Natural killer cell (primary cell): ENCODE data around the gene LHPP. TPM values are rescaled to one million over a fixed set of nuclear protein-coding genes. Genes with fewer than 3 reads are reported as not detected.
A peak's percentile ranks its signal among the peaks of the same experiment; 100 is the strongest.

ENCODE experiments used
- ATAC-seq, 3 donors: fragments of 150-1000 bp in 2 of 3; fragments of 200-7000 bp in 1 of 3; cut with Tn5 transposase; 1 replicate in 1 of 3; 2 replicates in 2 of 3; pipeline ENCODE4 v1.10.0; 2021; ENCODE audit warnings: mild to moderate bottlenecking in 2 of 3, moderate library complexity in 2 of 3
- DNase-seq, 2 donors: peaks; one replicate each; pipeline versions ENCODE4 v3.0.0 to v3.0.0-alpha.2; 2013 to 2021; ENCODE audit warnings: mixed read lengths in 1 of 2
- H3K27ac ChIP-seq: one replicate; pipeline ENCODE4 v1.5.1; 2013; ENCODE audit warnings: mild to moderate bottlenecking, low read length
- H3K27me3 ChIP-seq: one replicate; pipeline ENCODE4 v1.6.1; 2013; ENCODE audit warnings: low read length; ENCODE audit not compliant: control insufficient read depth, insufficient read depth
- H3K36me3 ChIP-seq: one replicate; pipeline ENCODE4 v1.6.1; 2013; ENCODE audit warnings: low read length; ENCODE audit not compliant: control insufficient read depth, insufficient read depth
- H3K4me1 ChIP-seq: one replicate; pipeline ENCODE4 v1.6.1; 2013; ENCODE audit warnings: low read length; ENCODE audit not compliant: control insufficient read depth, insufficient read depth
- H3K4me3 ChIP-seq: one replicate; pipeline ENCODE4 v1.5.1; 2013; ENCODE audit warnings: low read length
- H3K9me3 ChIP-seq: one replicate; pipeline ENCODE4 v1.6.1; 2013; ENCODE audit warnings: low read length; ENCODE audit not compliant: control insufficient read depth, insufficient read depth
- H3K27ac Mint-ChIP-seq, 2 donors: one replicate each; pipeline ENCODE4 v1.8.0; 2022; ENCODE audit warnings: mild to moderate bottlenecking in 2 of 2, mixed read lengths in 2 of 2, moderate library complexity in 1 of 2
- H3K27me3 Mint-ChIP-seq, 2 donors: one replicate each; pipeline ENCODE4 v1.8.0; 2022; ENCODE audit warnings: low read depth in 2 of 2, mixed read lengths in 2 of 2
- H3K36me3 Mint-ChIP-seq: one replicate; pipeline ENCODE4 v1.8.0; 2022; ENCODE audit warnings: mixed read lengths
- H3K4me1 Mint-ChIP-seq, 2 donors: one replicate each; pipeline ENCODE4 v1.8.0; 2022; ENCODE audit warnings: mixed read lengths in 2 of 2
- H3K4me3 Mint-ChIP-seq: one replicate; pipeline ENCODE4 v1.8.0; 2022; ENCODE audit warnings: mild to moderate bottlenecking, moderate library complexity, mixed read lengths
- H3K9me3 Mint-ChIP-seq, 2 donors: one replicate each; pipeline ENCODE4 v1.8.0; 2022; ENCODE audit warnings: mixed read lengths in 2 of 2
- CTCF ChIP-seq: fragments of 200-600 bp; IDR thresholded peaks from one replicate; pipeline ENCODE4 v1.8.0; 2022; ENCODE audit warnings: antibody characterized with exemption
- WGBS: methylation state at CpG from one replicate; pipeline ENCODE4 v1.1.7; 2013; ENCODE audit warnings: missing lambda C conversion rate; ENCODE audit not compliant: insufficient coverage; 5-methylcytosine and 5-hydroxymethylcytosine counted together
- intact Hi-C: fragments of 100-400 bp; cut with micrococcal nuclease; formaldehyde crosslinking; loops from one replicate; pipeline ENCODE4 v1.14.2; 2022
- total RNA-seq, 4 donors: library from RNA; stranded (reverse); fragments of 120-200 nt in 1 of 4; gene quantifications; one replicate each; pipeline versions ENCODE4 v1.2.3 to v1.2.4, GENCODE V29; 2013 to 2022

The LHPP gene
- total RNA-seq, 3 donors from 2014 or later (not counting 1 experiment from before 2014, with no cell fraction given), result 12.3 to 19.3 (median 14.8) TPM

GRCh38 chr10:124621637-124622036 is 160.0 kb downstream of the LHPP start:
- Histone ChIP-seq H3K4me1 (peaks cover 82% of the 10 kb centered on the region), H3K4me3 (no peak overlapping the region), H3K27ac (peak overlapping the region; percentile 82), H3K9me3 (no peaks in the 10 kb centered on the region), H3K27me3 (no peaks in the 10 kb centered on the region), H3K36me3 (peaks cover 19% of the 10 kb centered on the region)
- Mint-ChIP-seq H3K4me1 (peaks cover 43 to 68% of the 10 kb centered on the region in 2 donors), H3K27ac (peak overlapping the region in 1 of 2 donors; percentile 88), H3K9me3 (no peaks in the 10 kb centered on the region), H3K4me3 (no peak overlapping the region), H3K36me3 (no peaks in the 10 kb centered on the region), H3K27me3 (no peaks in the 10 kb centered on the region)
- TF ChIP-seq CTCF, result no peak
- ATAC-seq (no peak), DNase-seq (no peak)
- WGBS, result 83% methylated on average over 13 of the region's 13 CpGs
- intact Hi-C loops, result no loop called here

GRCh38 chr10:124622158-124622557 is 160.5 kb downstream of the LHPP start:
- Mint-ChIP-seq H3K27me3 (no peaks in the 10 kb centered on the region), H3K27ac (peak overlapping the region in 1 of 2 donors; percentile 36), H3K9me3 (no peaks in the 10 kb centered on the region), H3K36me3 (no peaks in the 10 kb centered on the region), H3K4me1 (peaks cover 44 to 69% of the 10 kb centered on the region in 2 donors), H3K4me3 (no peak overlapping the region)
- intact Hi-C loops, result no loop called here
- no peak for TF ChIP-seq CTCF
- DNase-seq (no peak), ATAC-seq (no peak)
- H3K27ac ChIP-seq, result peak overlapping the region; percentile 6
- H3K9me3 ChIP-seq, result no peaks in the 10 kb centered on the region
- H3K36me3 ChIP-seq, result peaks cover 19% of the 10 kb centered on the region
- no peaks in the 10 kb centered on the region for H3K27me3 ChIP-seq
- peaks cover 82% of the 10 kb centered on the region for H3K4me1 ChIP-seq
- no peak overlapping the region for H3K4me3 ChIP-seq
- WGBS, result 92% methylated on average over 13 of the region's 13 CpGs

- Histone ChIP-seq H3K4me3 (no peak overlapping the region), H3K27ac (no peak overlapping the region), H3K9me3 (no peaks in the 10 kb centered on the region), H3K27me3 (no peaks in the 10 kb centered on the region), H3K4me1 (peaks cover 82% of the 10 kb centered on the region), H3K36me3 (peaks cover 19% of the 10 kb centered on the region)
- Mint-ChIP-seq H3K27ac (peak overlapping the region in 1 of 2 donors; percentile 57), H3K4me3 (no peak overlapping the region), H3K9me3 (no peaks in the 10 kb centered on the region), H3K36me3 (no peaks in the 10 kb centered on the region), H3K27me3 (no peaks in the 10 kb centered on the region), H3K4me1 (peaks cover 48 to 72% of the 10 kb centered on the region in 2 donors)
- intact Hi-C loops, result no loop called here
- WGBS, result 92% methylated on average over 31 of the region's 31 CpGs
- ATAC-seq (no peak), DNase-seq (no peak)
- no peak for TF ChIP-seq CTCF
Observed at GRCh38 chr10:124622866-124623536, 161.4 kb downstream of the LHPP start.

- Mint-ChIP-seq H3K4me1 (peaks cover 47 to 69% of the 10 kb centered on the region in 2 donors), H3K4me3 (no peak overlapping the region), H3K27ac (peak overlapping the region; percentile 14 to 57), H3K9me3 (no peaks in the 10 kb centered on the region), H3K27me3 (no peaks in the 10 kb centered on the region), H3K36me3 (no peaks in the 10 kb centered on the region)
- no peak for TF ChIP-seq CTCF
- 94% methylated on average over 13 of the region's 13 CpGs for WGBS
- intact Hi-C loops, result no loop called here
- Histone ChIP-seq H3K4me3 (no peak overlapping the region), H3K36me3 (peaks cover 19% of the 10 kb centered on the region), H3K9me3 (no peaks in the 10 kb centered on the region), H3K4me1 (peaks cover 82% of the 10 kb centered on the region), H3K27ac (peak overlapping the region; percentile 7), H3K27me3 (no peaks in the 10 kb centered on the region)
- ATAC-seq (no peak), DNase-seq (no peak)
Observed at GRCh38 chr10:124624006-124624405, 162.4 kb downstream of the LHPP start.
